ENCODE results near the gene C3. TPM values are rescaled to one million over a fixed set of nuclear protein-coding genes. Genes with fewer than 3 reads are reported as not detected.

C3 gene
- total RNA-seq, 1 experiment from 2014 or later = 658 TPM

- BruUV-seq (replicated peaks) = no TSS peak
- Mint-ChIP-seq H3K4me1 (ENCODE audit: low read depth, unreplicated experiment) (no peaks in the 10 kb centered on the region), H3K36me3 (ENCODE audit: insufficient read depth, unreplicated experiment) (peaks cover 22% of the 10 kb centered on the region), H3K4me3 (ENCODE audit: low read depth, unreplicated experiment) (no peak overlapping the region), H3K9me3 (ENCODE audit: low read depth, unreplicated experiment) (no peaks in the 10 kb centered on the region), H3K27ac (ENCODE audit: unreplicated experiment) (no peak overlapping the region), H3K27me3 (ENCODE audit: unreplicated experiment) (no peaks in the 10 kb centered on the region)
- TF ChIP-seq CTCF (IDR thresholded peaks at IDR 0.05; ENCODE audit: unreplicated experiment) = no peak
- intact Hi-C loops (cut with micrococcal nuclease; ENCODE audit: unreplicated experiment) = no loop called here
- DNase-seq = no peak
- CTCF ChIA-PET = no interaction called here
Measured at GRCh38 chr19:6699935-6700334, 20.5 kb downstream of the C3 start.

GRCh38 chr19:6697291-6697690 is 23.2 kb downstream of the C3 start:
- no TSS peak for BruUV-seq (replicated peaks)
- no peak for DNase-seq
- intact Hi-C loops (cut with micrococcal nuclease; ENCODE audit: unreplicated experiment) = no loop called here
- peaks cover 22% of the 10 kb centered on the region for H3K36me3 Mint-ChIP-seq (ENCODE audit: insufficient read depth, unreplicated experiment)
- CTCF ChIA-PET = no interaction called here
- H3K9me3 Mint-ChIP-seq (ENCODE audit: low read depth, unreplicated experiment) = no peaks in the 10 kb centered on the region
- H3K4me1 Mint-ChIP-seq (ENCODE audit: low read depth, unreplicated experiment) = no peaks in the 10 kb centered on the region
- H3K27ac Mint-ChIP-seq (ENCODE audit: unreplicated experiment) = no peak overlapping the region
- no peak for TF ChIP-seq CTCF (IDR thresholded peaks at IDR 0.05; ENCODE audit: unreplicated experiment)
- no peak overlapping the region for H3K4me3 Mint-ChIP-seq (ENCODE audit: low read depth, unreplicated experiment)
- no peaks in the 10 kb centered on the region for H3K27me3 Mint-ChIP-seq (ENCODE audit: unreplicated experiment)

DNA sequence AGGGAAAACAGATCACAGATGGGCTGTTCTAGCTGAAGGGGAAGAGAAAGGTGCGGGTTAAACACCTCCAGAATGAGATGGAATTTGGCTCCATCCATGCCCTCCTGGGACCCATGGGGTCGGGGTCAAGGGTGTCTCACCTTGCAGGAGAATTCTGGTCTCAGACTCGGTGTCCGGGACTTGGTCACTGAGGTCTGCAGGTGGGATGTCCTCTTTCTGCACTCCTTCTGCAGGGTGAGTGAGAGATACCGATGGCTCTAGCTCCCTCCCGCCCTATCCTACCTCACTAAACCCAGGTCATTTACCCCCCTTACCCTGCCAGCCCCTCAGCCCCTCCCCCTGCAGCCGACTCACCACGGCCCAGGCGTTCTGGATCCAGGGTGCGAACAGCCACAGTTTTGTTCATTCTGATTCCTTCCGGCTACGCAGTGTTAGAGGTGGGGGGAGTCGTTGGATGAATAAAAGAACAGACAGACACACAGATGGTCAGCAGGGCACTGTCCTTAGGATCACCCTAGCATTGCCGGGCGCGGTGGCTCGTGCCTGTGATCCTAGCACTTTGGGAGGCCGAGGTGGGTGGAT is 24.1 kb downstream of the C3 start:
- CTCF ChIA-PET = interaction anchor here (0.5 to 0.6 kb wide), 2 partner anchors 42 to 78 kb away, joined by 3 to 4 read pairs; no protein-coding TSS in a partner anchor
- Mint-ChIP-seq H3K27ac (ENCODE audit: unreplicated experiment) (no peak overlapping the region), H3K4me3 (ENCODE audit: low read depth, unreplicated experiment) (no peak overlapping the region), H3K36me3 (ENCODE audit: insufficient read depth, unreplicated experiment) (peaks cover 21% of the 10 kb centered on the region), H3K27me3 (ENCODE audit: unreplicated experiment) (no peaks in the 10 kb centered on the region), H3K4me1 (ENCODE audit: low read depth, unreplicated experiment) (no peaks in the 10 kb centered on the region), H3K9me3 (ENCODE audit: low read depth, unreplicated experiment) (no peaks in the 10 kb centered on the region)
- DNase-seq = no peak
- intact Hi-C loops (cut with micrococcal nuclease; ENCODE audit: unreplicated experiment) = no loop called here
- no peak for TF ChIP-seq CTCF (IDR thresholded peaks at IDR 0.05; ENCODE audit: unreplicated experiment)
- BruUV-seq (replicated peaks) = no TSS peak

DNA sequence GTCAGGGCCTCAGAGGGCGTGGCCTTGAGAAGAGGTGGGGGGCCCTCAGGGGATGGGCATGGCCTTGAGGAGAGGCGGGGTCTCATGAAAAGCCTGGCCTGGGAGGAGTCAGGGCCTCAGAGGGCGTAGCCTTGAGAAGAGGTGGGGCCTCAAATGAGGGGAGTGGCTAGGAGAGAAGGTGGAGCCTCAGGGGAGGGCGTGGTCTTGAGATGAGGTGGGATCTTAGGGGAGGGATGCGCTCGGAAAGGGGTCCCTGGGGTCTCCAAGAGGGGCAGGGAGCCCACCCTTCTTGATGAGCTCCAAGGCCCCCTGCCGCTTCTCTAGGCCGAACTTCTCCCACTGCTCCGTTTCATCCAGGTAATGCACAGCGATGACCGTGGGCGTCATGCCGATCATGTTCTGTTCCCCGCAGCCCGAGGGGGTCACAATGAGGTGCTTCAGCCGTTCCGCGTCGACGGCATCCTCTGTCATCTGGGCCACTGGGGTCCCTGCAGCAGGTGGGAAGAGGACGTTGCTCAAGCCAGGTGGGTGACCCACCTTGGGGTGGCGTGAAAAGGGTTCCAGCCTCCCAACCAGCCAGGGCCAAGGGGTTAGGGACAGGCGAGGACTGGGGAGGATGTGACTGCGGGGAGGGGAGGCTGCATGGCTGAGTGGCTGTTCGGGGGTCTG is 26.2 kb downstream of the C3 start:
- CTCF ChIA-PET = no interaction called here
- H3K4me3 Mint-ChIP-seq (ENCODE audit: low read depth, unreplicated experiment) = no peak overlapping the region
- peak; percentile 11 for DNase-seq
- H3K27me3 Mint-ChIP-seq (ENCODE audit: unreplicated experiment) = no peaks in the 10 kb centered on the region
- H3K9me3 Mint-ChIP-seq (ENCODE audit: low read depth, unreplicated experiment) = no peaks in the 10 kb centered on the region
- peaks cover 22% of the 10 kb centered on the region for H3K36me3 Mint-ChIP-seq (ENCODE audit: insufficient read depth, unreplicated experiment)
- no peak for TF ChIP-seq CTCF (IDR thresholded peaks at IDR 0.05; ENCODE audit: unreplicated experiment)
- no peak overlapping the region for H3K27ac Mint-ChIP-seq (ENCODE audit: unreplicated experiment)
- no peaks in the 10 kb centered on the region for H3K4me1 Mint-ChIP-seq (ENCODE audit: low read depth, unreplicated experiment)
- BruUV-seq (replicated peaks) = no TSS peak
- intact Hi-C loops (cut with micrococcal nuclease; ENCODE audit: unreplicated experiment) = no loop called here
